HCT116 (cell line): ENCODE measurements around the gene MYBPHL. TPM values are rescaled to one million over a fixed set of nuclear protein-coding genes. Genes with fewer than 3 reads are reported as not detected.

Experiments used
- ATAC-seq: fragments of 200-7000 bp; cut with Tn5 transposase; 2 replicates; pipeline ENCODE4 v1.9.1; 2020; ENCODE audit warnings: mild to moderate bottlenecking, moderate library complexity
- BruUV-seq: library from RNA; stranded (reverse); fragments of 400-500 nt; replicated peaks from 2 replicates; lab custom pipeline; 2021; lab: Mats Ljungman, UMichigan
- CTCF ChIA-PET: fragments of 300-600 bp; sonication (Branson Sonifier 250); formaldehyde crosslinking; loops from one replicate; lab custom pipeline; 2021; ENCODE audit warnings: antibody characterized with exemption; lab: Charles Lee
- POLR2A ChIA-PET: fragments of 300-600, 350-600 bp; sonication (Branson Sonifier 250); formaldehyde crosslinking; loops from one replicate; lab custom pipeline; 2021; ENCODE audit warnings: antibody characterized with exemption; lab: Charles Lee
- RAD21 ChIA-PET, 2 experiments: fragments of 300-600 bp; sonication (Branson Sonifier 250); formaldehyde crosslinking; loops; one replicate each; lab custom pipeline; 2023; ENCODE audit warnings: low total read pairs in 2 of 2; ENCODE audit not compliant: uncharacterized antibody in 2 of 2, unreplicated experiment in 2 of 2, low non-redundant PET in 1 of 2; lab: Charles Lee
- DNase-seq: peaks from one replicate; pipeline ENCODE4 v3.0.0-alpha.2; 2010; ENCODE audit warnings: low read depth, low spot score
- H2AFZ ChIP-seq: fragments of 200-600 bp; shearing (Covaris generic), sonication (generic); 2 replicates; pipeline ENCODE4 v1.6.1; 2017; ENCODE audit warnings: low read depth, mixed run types, mixed read lengths, antibody characterized with exemption, low read length; ENCODE audit not compliant: poor library complexity, severe bottlenecking
- H3K27ac ChIP-seq: 2 replicates; pipeline ENCODE4 v1.5.1; 2012; ENCODE audit warnings: low read depth, low read length
- H3K27me3 ChIP-seq: fragments of 200-600 bp; sonication (generic); 2 replicates; pipeline ENCODE4 v1.6.1; 2016; ENCODE audit warnings: mixed run types, low read length, mixed read lengths; ENCODE audit not compliant: insufficient read depth
- H3K36me3 ChIP-seq, 2 experiments: fragments of 200-500 bp in 1 of 2; fragments of 200-600 bp in 1 of 2; sonication (Bioruptor generic) in 1 of 2; sonication (generic) in 1 of 2; 2 replicates each; pipeline versions ENCODE4 v1.5.1 to v1.6.1; 2014 to 2016; ENCODE audit warnings: low read length in 2 of 2, inconsistent platforms in 1 of 2, mixed read lengths in 1 of 2, mixed run types in 1 of 2; ENCODE audit not compliant: insufficient read depth in 2 of 2, control insufficient read depth in 1 of 2
- H3K4me1 ChIP-seq, 2 experiments: fragments of 200-600 bp in 1 of 2; sonication (generic) in 1 of 2; 2 replicates each; pipeline versions ENCODE4 v1.5.1 to v1.6.1; 2012 to 2017; ENCODE audit warnings: low read length in 2 of 2, inconsistent platforms in 1 of 2, mild to moderate bottlenecking in 1 of 2, mixed read lengths in 1 of 2, mixed run types in 1 of 2, moderate library complexity in 1 of 2; ENCODE audit not compliant: insufficient read depth in 2 of 2, control insufficient read depth in 1 of 2
- H3K4me2 ChIP-seq: fragments of 200-600 bp; sonication (generic); 2 replicates; pipeline ENCODE4 v1.6.1; 2017; ENCODE audit warnings: mixed run types, low read length, mixed read lengths
- H3K4me3 ChIP-seq, 2 experiments: fragments of 200-600 bp in 1 of 2; sonication (generic) in 1 of 2; replicated peaks in 1 of 2; 2 replicates each; pipeline ENCODE4 v1.5.1; 2011 to 2016; ENCODE audit warnings: low read length in 2 of 2, control low read depth in 1 of 2, low read depth in 1 of 2, mild to moderate bottlenecking in 1 of 2, mixed read lengths in 1 of 2, mixed run types in 1 of 2
- H3K79me2 ChIP-seq: fragments of 200-600 bp; sonication (generic); 2 replicates; pipeline ENCODE4 v1.6.1; 2017; ENCODE audit warnings: mild to moderate bottlenecking, mixed run types, low read length, moderate library complexity, mixed read lengths; ENCODE audit not compliant: insufficient read depth
- H3K9ac ChIP-seq: fragments of 200-600 bp; sonication (generic); 2 replicates; pipeline ENCODE4 v1.6.1; 2016; ENCODE audit warnings: low read length, mixed read lengths
- H3K9me2 ChIP-seq: fragments of 200-600 bp; sonication (generic), shearing (Covaris generic); 2 replicates; pipeline ENCODE4 v1.6.1; 2017; ENCODE audit warnings: mixed run types, mild to moderate bottlenecking, moderate library complexity; ENCODE audit not compliant: insufficient read depth
- H3K9me3 ChIP-seq, 2 experiments: fragments of 200-500 bp in 1 of 2; fragments of 200-600 bp in 1 of 2; sonication (Bioruptor generic) in 1 of 2; sonication (generic) in 1 of 2; 2 replicates each; pipeline ENCODE4 v1.6.1; 2014 to 2017; ENCODE audit warnings: low read length in 2 of 2, mixed read lengths in 2 of 2, inconsistent platforms in 1 of 2, low read depth in 1 of 2, mild to moderate bottlenecking in 1 of 2, mixed run types in 1 of 2, moderate library complexity in 1 of 2; ENCODE audit not compliant: control insufficient read depth in 1 of 2, insufficient read depth in 1 of 2
- H4K20me1 ChIP-seq: fragments of 200-600 bp; sonication (generic), shearing (Covaris generic); 2 replicates; pipeline ENCODE4 v1.6.1; 2017; ENCODE audit warnings: mixed run types, mild to moderate bottlenecking, moderate library complexity; ENCODE audit not compliant: insufficient read depth
- ATF3 ChIP-seq: IDR thresholded peaks from 2 replicates; pipeline ENCODE4 v1.6.1; 2012
- CBX3 ChIP-seq: IDR thresholded peaks from 2 replicates; pipeline ENCODE4 v1.6.1; 2012; ENCODE audit warnings: low read depth
- CEBPB ChIP-seq: IDR thresholded peaks from 2 replicates; pipeline ENCODE4 v1.6.1; 2012; ENCODE audit warnings: low read depth
- CTCF ChIP-seq, 3 experiments: fragments of 200-600 bp in 1 of 3; sonication (generic) in 1 of 3; IDR thresholded peaks in 2 of 3; conservative IDR thresholded peaks in 1 of 3; 2 replicates each; pipeline ENCODE4 v1.5.1; 2012 to 2017; ENCODE audit warnings: low read depth in 2 of 3, low read length in 2 of 3, antibody characterized with exemption in 1 of 3, borderline replicate concordance in 1 of 3, control low read depth in 1 of 3, mild to moderate bottlenecking in 1 of 3, mixed read lengths in 1 of 3, mixed run types in 1 of 3, moderate library complexity in 1 of 3; ENCODE audit not compliant: insufficient read depth in 1 of 3
- EGR1 ChIP-seq: IDR thresholded peaks from 2 replicates; pipeline ENCODE4 v1.6.1; 2012; ENCODE audit warnings: low read depth
- ELF1 ChIP-seq: IDR thresholded peaks from 2 replicates; pipeline ENCODE4 v1.6.1; 2012; ENCODE audit warnings: low read depth, borderline replicate concordance
- EZH2 ChIP-seq: fragments of 200-600 bp; sonication (generic); IDR thresholded peaks from 2 replicates; pipeline ENCODE4 v1.6.1; 2017; ENCODE audit warnings: antibody characterized with exemption, mixed run types
- EZH2phosphoT487 ChIP-seq: fragments of 200-600 bp; IDR thresholded peaks from 2 replicates; pipeline ENCODE4 v1.6.1; 2018; ENCODE audit warnings: antibody characterized with exemption, borderline replicate concordance
- JUND ChIP-seq: IDR thresholded peaks from 2 replicates; pipeline ENCODE4 v1.6.1; 2012
- MAX ChIP-seq: IDR thresholded peaks from 2 replicates; pipeline ENCODE4 v1.6.1; 2012
- POLR2A ChIP-seq: IDR thresholded peaks from 2 replicates; pipeline ENCODE4 v1.7.0; 2011; ENCODE audit warnings: borderline replicate concordance; ENCODE audit not compliant: insufficient read depth, insufficient read length; ENCODE audit errors: extremely low read depth
- RAD21 ChIP-seq: IDR thresholded peaks from 2 replicates; pipeline ENCODE4 v1.6.1; 2012; ENCODE audit warnings: low read depth, mild to moderate bottlenecking
- SIN3A ChIP-seq: IDR thresholded peaks from 2 replicates; pipeline ENCODE4 v1.6.1; 2012; ENCODE audit warnings: low read depth
- SP1 ChIP-seq: IDR thresholded peaks from 2 replicates; pipeline ENCODE4 v1.6.1; 2012; ENCODE audit warnings: low read depth
- SRF ChIP-seq: IDR thresholded peaks from 2 replicates; pipeline ENCODE4 v1.6.1; 2012; ENCODE audit warnings: low read depth
- TCF7L2 ChIP-seq: IDR thresholded peaks from 2 replicates; pipeline ENCODE4 v1.7.0; 2011; ENCODE audit warnings: borderline replicate concordance, inconsistent platforms; ENCODE audit not compliant: insufficient read depth, insufficient read length; ENCODE audit errors: extremely low read depth
- ZBTB33 ChIP-seq: IDR thresholded peaks from 2 replicates; pipeline ENCODE4 v1.6.1; 2011; ENCODE audit warnings: mild to moderate bottlenecking, low read length, moderate library complexity; ENCODE audit not compliant: insufficient replicate concordance; ENCODE audit errors: extremely low read depth
- ZFX ChIP-seq: fragments of 450-650 bp; IDR thresholded peaks from 2 replicates; pipeline ENCODE4 v1.6.1; 2017
- intact Hi-C: fragments of 100-400 bp; cut with micrococcal nuclease; formaldehyde crosslinking; loops from 2 replicates; pipeline ENCODE4 v1.10.0; 2022
- total RNA-seq: library from RNA; stranded (reverse); gene quantifications from one replicate; pipeline ENCODE4 v1.2.1, GENCODE V29; 2021; ENCODE audit not compliant: unreplicated experiment

The MYBPHL gene
- total RNA-seq, 1 experiment from 2014 or later = 1.0 TPM

- H3K4me2 ChIP-seq = no peak overlapping the region
- H3K9ac ChIP-seq = no peak overlapping the region
- no peaks in the 10 kb centered on the region for H3K27me3 ChIP-seq
- no peaks in the 10 kb centered on the region; a peak in 1 of 4 replicates for H3K36me3 ChIP-seq
- ATAC-seq = no peak
- intact Hi-C loops = no loop called here
- ChIA-PET RAD21 (no interaction called here), CTCF (no interaction called here), POLR2A (no interaction called here)
- no TSS peak for BruUV-seq
- no peaks in the 10 kb centered on the region for H3K4me1 ChIP-seq
- no peak overlapping the region for H2AFZ ChIP-seq
- no peak for DNase-seq
- H3K27ac ChIP-seq = no peak overlapping the region
- H3K4me3 ChIP-seq = no peak overlapping the region
- TF ChIP-seq POLR2A (no peak), ELF1 (no peak), EZH2 (no peak), EGR1 (no peak), SRF (no peak), SP1 (no peak), RAD21 (no peak), JUND (no peak), MAX (no peak), SIN3A (no peak), ZBTB33 (no peak), CBX3 (no peak), CTCF (IDR thresholded peaks at IDR 0.05 in 2 of 3, conservative IDR thresholded peaks at IDR 0.05 in 1 of 3; ENCODE audit: borderline replicate concordance in 1 of 3, insufficient read depth in 1 of 3, low read depth in 2 of 3, low read length in 2 of 3) (no peak), TCF7L2 (no peak), EZH2phosphoT487 (no peak), CEBPB (no peak), ZFX (no peak), ATF3 (no peak)
- TF ChIP-seq, all 23 proteins: peak for 0
- Histone ChIP-seq H4K20me1 (no peaks in the 10 kb centered on the region), H3K9me3 (no peaks in the 10 kb centered on the region), H3K9me2 (no peaks in the 10 kb centered on the region), H3K79me2 (no peaks in the 10 kb centered on the region)
These were observed 12.3 kb upstream of the MYBPHL start for GRCh38 chr1:109319114-109319513.
